ENCODE measurements around the gene DGCR2. TPM values are rescaled to one million over a fixed set of nuclear protein-coding genes. Genes with fewer than 3 reads are reported as not detected.
"Not testable (repeated sequence)": the region's sequence is repeated elsewhere in the genome, so short reads cannot be mapped to it uniquely, and the experiment has no call there.

The DGCR2 gene
- polyA plus RNA-seq, 1 donor (not counting 4 experiments of a cell fraction or from before 2014, with no cell fraction given) = 23.2 TPM

GRCh38 chr22:19013411-19013810 is 108.8 kb downstream of the DGCR2 start:
- H3K9ac ChIP-seq (ENCODE audit: control insufficient read depth, extremely low read depth, insufficient read depth, low read length); H3K27me3 ChIP-seq (ENCODE audit: control insufficient read depth, extremely low read depth, insufficient read depth, low read length); H3K9me3 ChIP-seq (ENCODE audit: control insufficient read depth, low read depth, low read length); dilution Hi-C loops (cut with MboI; ENCODE audit: extremely low pct_ligation_motif_present, low sequenced_read_pairs); H3K27ac ChIP-seq (ENCODE audit: control insufficient read depth, insufficient read depth, low read length); FAIRE-seq; H3K4me3 ChIP-seq (ENCODE audit: control insufficient read depth in 2 of 3, extremely low read depth in 1 of 3, insufficient read depth in 2 of 3, low read depth in 1 of 3, low read length in 3 of 3); H3K4me1 ChIP-seq (ENCODE audit: control insufficient read depth, extremely low read depth, insufficient read depth, low read length); DNase-seq (ENCODE audit: low read depth, low spot score); H3K79me2 ChIP-seq (ENCODE audit: control insufficient read depth, insufficient read depth, low read length); H3K36me3 ChIP-seq (ENCODE audit: control insufficient read depth in 2 of 2, extremely low read depth in 1 of 2, insufficient read depth in 2 of 2, low read length in 2 of 2); H3K4me2 ChIP-seq (ENCODE audit: control insufficient read depth, extremely low read depth, insufficient read depth, low read depth, low read length); H4K20me1 ChIP-seq (ENCODE audit: control insufficient read depth, extremely low read depth, insufficient read depth, low read length); H2AFZ ChIP-seq (ENCODE audit: control insufficient read depth, low read length); H3K9me1 ChIP-seq (ENCODE audit: control insufficient read depth, extremely low read depth, insufficient read depth, low read length): not testable (repeated sequence)

DNA sequence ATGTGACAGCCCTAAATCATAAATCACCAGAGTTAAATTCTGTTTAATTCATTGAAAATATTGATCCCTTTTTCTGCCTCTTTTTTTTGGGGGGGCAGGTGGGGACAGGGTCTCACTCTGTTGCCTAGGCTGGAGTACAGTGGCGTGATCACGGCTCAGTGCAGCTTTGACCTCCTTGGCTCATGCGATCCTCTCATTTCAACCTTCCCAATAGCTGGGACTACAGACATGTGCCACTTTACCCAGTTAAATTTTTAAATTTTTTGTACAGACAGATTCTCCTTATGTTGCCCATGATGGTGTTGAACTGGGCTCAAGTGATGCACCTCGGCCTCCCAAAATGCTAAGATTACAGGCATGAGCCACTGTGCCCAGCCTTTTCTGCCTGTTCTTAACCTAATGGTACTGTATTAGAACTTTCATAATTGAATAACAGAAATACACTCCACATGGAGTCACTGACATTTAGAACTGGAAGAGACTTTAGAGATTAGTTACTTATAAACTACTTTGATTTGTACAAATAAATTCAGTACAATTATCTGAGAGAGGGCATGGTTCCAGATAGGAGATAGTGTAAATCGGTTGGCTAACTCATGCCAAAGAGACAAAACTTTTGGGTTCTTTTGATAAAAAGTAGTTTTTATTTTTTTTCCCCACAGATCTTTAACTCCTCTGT is 109.8 kb downstream of the DGCR2 start:
- Histone ChIP-seq H3K9ac (ENCODE audit: control insufficient read depth, extremely low read depth, insufficient read depth, low read length) (no peak overlapping the region), H3K36me3 (ENCODE audit: control insufficient read depth in 2 of 2, extremely low read depth in 1 of 2, insufficient read depth in 2 of 2, low read length in 2 of 2) (no peaks in the 10 kb centered on the region), H3K9me1 (ENCODE audit: control insufficient read depth, extremely low read depth, insufficient read depth, low read length) (no peaks in the 10 kb centered on the region), H3K9me3 (ENCODE audit: control insufficient read depth, low read depth, low read length) (no peaks in the 10 kb centered on the region), H3K4me2 (ENCODE audit: control insufficient read depth, extremely low read depth, insufficient read depth, low read depth, low read length) (no peak overlapping the region), H3K79me2 (ENCODE audit: control insufficient read depth, insufficient read depth, low read length) (no peaks in the 10 kb centered on the region), H3K4me3 (ENCODE audit: control insufficient read depth in 2 of 3, extremely low read depth in 1 of 3, insufficient read depth in 2 of 3, low read depth in 1 of 3, low read length in 3 of 3) (no peak overlapping the region), H4K20me1 (ENCODE audit: control insufficient read depth, extremely low read depth, insufficient read depth, low read length) (no peaks in the 10 kb centered on the region), H3K27ac (ENCODE audit: control insufficient read depth, insufficient read depth, low read length) (no peak overlapping the region), H3K27me3 (ENCODE audit: control insufficient read depth, extremely low read depth, insufficient read depth, low read length) (no peaks in the 10 kb centered on the region), H2AFZ (ENCODE audit: control insufficient read depth, low read length) (no peak overlapping the region), H3K4me1 (ENCODE audit: control insufficient read depth, extremely low read depth, insufficient read depth, low read length) (no peaks in the 10 kb centered on the region)
- dilution Hi-C loops (cut with MboI; ENCODE audit: extremely low pct_ligation_motif_present, low sequenced_read_pairs) = no loop called here
- no peak for FAIRE-seq
- DNase-seq (ENCODE audit: low read depth, low spot score) = no peak
- TF ChIP-seq, protein P1, sequence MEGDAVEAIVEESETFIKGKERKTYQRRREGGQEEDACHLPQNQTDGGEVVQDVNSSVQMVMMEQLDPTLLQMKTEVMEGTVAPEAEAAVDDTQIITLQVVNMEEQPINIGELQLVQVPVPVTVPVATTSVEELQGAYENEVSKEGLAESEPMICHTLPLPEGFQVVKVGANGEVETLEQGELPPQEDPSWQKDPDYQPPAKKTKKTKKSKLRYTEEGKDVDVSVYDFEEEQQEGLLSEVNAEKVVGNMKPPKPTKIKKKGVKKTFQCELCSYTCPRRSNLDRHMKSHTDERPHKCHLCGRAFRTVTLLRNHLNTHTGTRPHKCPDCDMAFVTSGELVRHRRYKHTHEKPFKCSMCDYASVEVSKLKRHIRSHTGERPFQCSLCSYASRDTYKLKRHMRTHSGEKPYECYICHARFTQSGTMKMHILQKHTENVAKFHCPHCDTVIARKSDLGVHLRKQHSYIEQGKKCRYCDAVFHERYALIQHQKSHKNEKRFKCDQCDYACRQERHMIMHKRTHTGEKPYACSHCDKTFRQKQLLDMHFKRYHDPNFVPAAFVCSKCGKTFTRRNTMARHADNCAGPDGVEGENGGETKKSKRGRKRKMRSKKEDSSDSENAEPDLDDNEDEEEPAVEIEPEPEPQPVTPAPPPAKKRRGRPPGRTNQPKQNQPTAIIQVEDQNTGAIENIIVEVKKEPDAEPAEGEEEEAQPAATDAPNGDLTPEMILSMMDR (optimal IDR thresholded peaks at IDR 0.05 in 1 of 3, IDR thresholded peaks at IDR 0.05 in 1 of 3, conservative IDR thresholded peaks at IDR 0.05 in 1 of 3; ENCODE audit: extremely low read depth in 1 of 3, insufficient read depth in 2 of 3, low read length in 3 of 3) = no peak
- no peak for TF ChIP-seq EZH2 (IDR thresholded peaks at IDR 0.05; ENCODE audit: low read length)

DNA sequence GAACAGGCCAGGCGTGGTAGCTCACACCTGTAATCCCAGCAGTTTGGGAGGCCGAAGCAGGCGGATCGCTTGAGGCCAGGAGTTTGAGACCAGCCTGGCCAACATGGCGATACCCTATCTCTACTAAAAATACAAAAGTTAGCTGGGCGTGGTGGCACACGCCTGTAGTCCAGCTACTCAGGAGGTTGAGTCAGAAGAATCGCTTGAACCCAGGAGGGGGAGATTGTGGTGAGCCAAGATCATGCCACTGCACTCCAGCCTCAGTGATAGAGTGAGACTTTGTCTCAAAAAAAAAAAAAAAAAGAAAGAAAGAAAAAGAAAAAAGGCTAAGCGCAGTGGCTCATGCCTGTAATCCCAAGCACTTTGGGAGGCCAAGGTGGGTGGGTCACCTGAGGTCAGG is 110.6 kb downstream of the DGCR2 start:
- H3K4me3 ChIP-seq (ENCODE audit: control insufficient read depth in 2 of 3, extremely low read depth in 1 of 3, insufficient read depth in 2 of 3, low read depth in 1 of 3, low read length in 3 of 3); H2AFZ ChIP-seq (ENCODE audit: control insufficient read depth, low read length); H3K36me3 ChIP-seq (ENCODE audit: control insufficient read depth in 2 of 2, extremely low read depth in 1 of 2, insufficient read depth in 2 of 2, low read length in 2 of 2); dilution Hi-C loops (cut with MboI; ENCODE audit: extremely low pct_ligation_motif_present, low sequenced_read_pairs); H3K9me1 ChIP-seq (ENCODE audit: control insufficient read depth, extremely low read depth, insufficient read depth, low read length); H3K27me3 ChIP-seq (ENCODE audit: control insufficient read depth, extremely low read depth, insufficient read depth, low read length); DNase-seq (ENCODE audit: low read depth, low spot score); FAIRE-seq; H3K4me2 ChIP-seq (ENCODE audit: control insufficient read depth, extremely low read depth, insufficient read depth, low read depth, low read length); H3K9ac ChIP-seq (ENCODE audit: control insufficient read depth, extremely low read depth, insufficient read depth, low read length); H4K20me1 ChIP-seq (ENCODE audit: control insufficient read depth, extremely low read depth, insufficient read depth, low read length); H3K9me3 ChIP-seq (ENCODE audit: control insufficient read depth, low read depth, low read length); H3K4me1 ChIP-seq (ENCODE audit: control insufficient read depth, extremely low read depth, insufficient read depth, low read length); H3K27ac ChIP-seq (ENCODE audit: control insufficient read depth, insufficient read depth, low read length); H3K79me2 ChIP-seq (ENCODE audit: control insufficient read depth, insufficient read depth, low read length): not testable (repeated sequence)
